HG03045 (cell line): ENCODE data around the gene SH3PXD2A.
"Not testable (repeated sequence)": the region's sequence is repeated elsewhere in the genome, so short reads cannot be mapped to it uniquely, and the experiment has no call there.

Experiments
- ATAC-seq: cut with Tn5 transposase; IDR thresholded peaks from one replicate; pipeline ENCODE4 v1.9.1; 2021; ENCODE audit warnings: mild to moderate bottlenecking, moderate library complexity; ENCODE audit not compliant: unreplicated experiment

SH3PXD2A gene

DNA sequence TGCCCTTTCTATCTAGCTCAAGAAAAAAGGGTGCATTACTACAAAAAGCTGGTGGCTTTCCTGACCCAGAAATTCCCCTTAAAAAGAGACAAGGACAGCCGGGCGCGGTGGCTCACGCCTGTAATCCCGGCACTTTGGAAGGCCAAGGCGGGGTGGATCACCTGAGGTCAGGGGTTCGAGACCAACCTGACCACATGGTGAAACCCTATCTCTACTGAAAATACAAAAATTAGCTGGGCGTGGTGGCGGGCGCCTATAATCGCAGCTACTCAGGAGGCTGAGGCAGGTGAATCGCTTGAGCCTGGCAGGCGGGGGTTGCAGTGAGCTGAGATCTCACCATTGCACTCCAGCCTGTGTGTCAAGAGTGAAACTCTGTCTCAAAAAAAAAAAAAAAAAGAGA, 82.5 kb downstream of the SH3PXD2A start:
- ATAC-seq = not testable (repeated sequence)

GRCh38 chr10:103772096-103772845, 83.1 kb downstream of the SH3PXD2A start:
- peak; percentile 71 for ATAC-seq

- no peak for ATAC-seq
Observed at GRCh38 chr10:103770139-103770538, 85.2 kb downstream of the SH3PXD2A start.

DNA sequence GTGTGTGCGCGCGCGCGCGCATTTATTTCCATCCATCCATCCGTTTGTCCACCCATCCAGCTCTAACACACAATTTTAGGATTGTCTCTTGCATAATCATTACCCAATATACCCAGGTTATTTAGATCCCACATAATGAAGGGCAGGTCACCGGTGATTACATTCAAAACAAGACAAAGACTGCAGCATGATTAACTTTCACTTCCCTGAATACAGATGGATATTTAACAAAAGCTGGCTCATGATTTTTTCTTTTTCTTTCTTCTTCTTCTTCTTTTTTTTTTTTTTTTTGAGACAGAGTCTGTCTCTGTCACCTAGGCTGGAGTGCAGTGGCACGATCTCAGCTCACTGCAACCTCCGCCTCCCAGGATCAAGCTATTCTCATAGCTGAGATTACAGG, 86.2 kb downstream of the SH3PXD2A start:
- ATAC-seq = no peak

DNA sequence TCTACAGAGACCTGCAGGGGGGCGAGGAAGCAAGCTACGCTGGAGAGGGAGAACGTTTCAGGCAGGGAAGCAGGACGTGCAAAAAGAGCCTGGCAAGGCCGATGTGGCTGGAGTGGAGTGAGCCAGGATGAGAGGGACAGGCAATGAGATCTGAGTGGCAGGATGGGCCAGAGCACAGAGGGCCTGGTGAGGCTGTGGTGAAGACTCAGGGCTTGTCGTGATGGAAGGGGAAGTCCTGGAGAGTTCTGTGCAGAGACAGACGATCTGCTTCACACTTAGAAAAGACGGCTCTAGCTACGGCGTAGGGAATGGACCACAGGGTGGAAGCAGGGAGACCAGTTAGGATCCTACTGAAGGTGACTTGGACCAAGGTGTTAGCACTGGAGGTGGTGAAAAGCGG, 87.0 kb downstream of the SH3PXD2A start:
- ATAC-seq = no peak

DNA sequence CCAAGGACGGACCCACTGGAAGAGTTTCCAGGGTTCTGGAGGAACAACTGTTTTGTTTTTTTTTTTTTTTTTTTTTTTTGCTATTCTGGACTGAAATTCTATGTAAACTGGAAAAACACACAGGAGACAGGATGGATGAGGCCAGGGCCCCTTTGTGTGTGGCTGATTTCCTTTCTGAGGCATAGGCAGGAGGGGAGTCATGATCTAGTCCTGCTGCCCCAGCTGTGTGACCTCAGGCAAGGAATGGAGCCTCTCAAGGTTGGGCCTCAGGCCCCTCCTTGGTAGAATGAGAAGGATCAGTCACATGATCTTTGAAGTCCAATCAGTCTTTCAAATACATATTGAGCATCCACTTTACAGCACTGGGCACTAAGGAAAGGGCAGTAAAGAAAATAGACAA, 87.6 kb downstream of the SH3PXD2A start:
- no peak for ATAC-seq

DNA sequence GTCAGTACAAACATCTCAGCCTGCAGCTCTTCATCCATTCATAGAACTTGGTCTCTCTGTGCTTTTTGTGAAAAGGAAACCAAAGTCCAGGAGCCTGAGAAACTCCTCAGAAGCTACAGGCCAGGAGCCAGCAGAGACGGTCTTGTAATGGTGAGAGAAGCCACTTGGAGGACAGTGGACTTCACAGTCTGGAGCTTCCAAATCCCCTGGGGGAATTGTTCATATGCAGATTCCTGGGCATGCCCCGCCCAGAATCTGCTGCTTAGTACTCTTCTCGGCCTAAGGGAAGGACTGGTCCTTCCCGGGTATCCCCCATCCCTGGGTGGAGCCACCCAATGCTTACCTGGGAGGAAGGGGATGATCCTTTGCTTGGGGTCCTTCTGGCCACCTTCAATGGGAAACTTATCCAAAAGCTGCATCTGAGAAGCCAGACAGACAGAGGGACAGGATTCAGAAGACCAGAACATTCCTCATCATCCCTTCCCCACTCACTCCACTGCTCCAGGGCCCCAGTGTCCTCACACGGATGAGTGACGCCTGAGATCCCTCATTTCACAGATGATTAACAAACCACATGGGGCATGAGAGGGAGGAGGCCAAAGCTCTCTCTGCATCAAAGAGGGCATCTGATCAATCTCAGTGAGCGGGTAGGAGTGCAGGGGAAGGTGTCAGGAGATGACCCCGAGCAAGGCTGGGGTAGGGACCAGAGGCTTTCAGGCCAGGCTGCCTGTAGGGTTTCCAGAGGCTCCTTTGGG, 88.4 kb downstream of the SH3PXD2A start:
- ATAC-seq = no peak

DNA sequence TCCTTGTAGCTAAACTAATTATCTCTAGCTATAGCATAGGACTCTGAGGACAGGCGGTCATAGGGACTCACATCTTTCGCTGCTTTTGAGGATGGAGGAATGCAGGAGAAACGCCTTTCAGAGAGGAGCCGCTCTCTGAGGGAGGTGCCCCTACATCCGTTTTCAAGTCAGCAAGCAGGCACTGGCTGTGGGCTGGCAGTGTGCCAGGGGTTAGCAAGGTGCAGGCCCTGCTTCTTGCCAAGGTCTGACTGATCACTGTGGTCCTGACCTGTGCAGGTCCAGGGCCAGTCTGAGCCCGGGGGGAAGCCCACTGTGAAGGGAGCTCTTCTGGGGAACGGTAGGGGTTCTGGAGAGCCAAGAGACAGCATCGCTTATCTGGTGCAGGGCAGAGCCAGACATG, 89.4 kb downstream of the SH3PXD2A start:
- no peak for ATAC-seq

DNA sequence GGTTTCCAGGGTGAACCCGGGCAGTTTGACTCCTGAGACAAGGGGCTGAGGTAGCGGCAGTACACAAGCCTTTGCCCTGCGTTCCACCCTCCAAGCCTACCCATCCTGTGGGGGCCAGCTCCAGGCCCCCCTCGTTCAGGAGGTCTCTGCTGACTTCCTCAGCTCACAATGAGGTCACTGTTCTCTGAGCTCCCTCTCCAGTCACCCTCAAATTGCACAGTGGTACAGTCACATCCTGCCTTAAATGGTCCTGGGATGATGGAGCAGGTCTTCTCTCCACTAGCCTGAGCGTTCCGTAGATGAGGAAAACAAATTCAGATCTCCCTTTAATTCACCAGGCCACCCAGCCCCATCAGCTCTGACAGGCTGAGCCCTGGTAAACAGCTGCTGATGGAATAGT, 90.2 kb downstream of the SH3PXD2A start:
- ATAC-seq = no peak

GRCh38 chr10:103764296-103765088, 90.9 kb downstream of the SH3PXD2A start:
- ATAC-seq = no peak

- ATAC-seq = no peak
Observed at GRCh38 chr10:103763374-103764202, 91.8 kb downstream of the SH3PXD2A start.

DNA sequence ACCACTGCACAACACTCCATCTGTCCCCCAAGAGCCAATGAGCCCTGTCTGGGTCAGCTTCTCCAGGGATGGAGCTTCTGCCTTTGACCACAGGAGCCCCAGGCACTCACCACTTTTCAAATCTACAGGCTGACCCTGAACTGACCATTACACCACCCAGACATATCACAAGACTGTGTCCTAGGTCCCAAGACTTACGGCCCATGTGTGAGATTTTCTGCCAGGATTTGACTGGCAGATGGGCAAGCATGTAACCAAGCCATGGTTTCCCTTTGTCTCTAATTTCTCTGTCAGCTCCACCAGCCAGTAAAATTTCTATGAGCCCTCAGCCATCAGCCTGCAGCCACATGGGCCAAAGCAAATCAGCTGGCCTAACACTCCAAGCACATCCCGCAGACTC, 92.5 kb downstream of the SH3PXD2A start:
- no peak for ATAC-seq

DNA sequence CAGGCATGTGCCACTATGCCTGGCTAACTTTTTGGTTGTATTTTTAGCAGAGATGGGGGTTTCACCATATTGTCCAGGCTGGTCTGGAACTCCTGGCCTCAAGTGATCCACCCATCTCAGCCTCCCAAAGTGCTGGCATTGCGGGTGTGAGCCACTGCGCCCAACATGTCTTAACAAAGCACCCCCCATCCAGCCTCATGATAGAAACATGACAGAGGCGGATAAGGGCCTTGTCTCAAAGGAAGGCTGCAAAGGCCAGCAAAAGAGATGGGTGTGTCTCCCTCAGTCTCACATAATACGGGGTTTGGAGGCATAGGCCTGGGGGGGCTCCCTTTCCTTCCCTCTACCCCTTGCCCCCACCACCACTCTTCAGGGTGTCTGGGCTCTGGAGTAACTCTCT, 93.2 kb downstream of the SH3PXD2A start:
- no peak for ATAC-seq

- ATAC-seq = no peak
Observed at GRCh38 chr10:103761075-103761920, 94.1 kb downstream of the SH3PXD2A start.

- ATAC-seq = not testable (repeated sequence)
Observed at GRCh38 chr10:103760233-103760632, 95.1 kb downstream of the SH3PXD2A start.

GRCh38 chr10:103759100-103759781, 96.1 kb downstream of the SH3PXD2A start:
- ATAC-seq = no peak

- ATAC-seq = no peak
Observed at GRCh38 chr10:103758294-103758681, 97.1 kb downstream of the SH3PXD2A start.

GRCh38 chr10:103757531-103758293, 97.7 kb downstream of the SH3PXD2A start:
- ATAC-seq = no peak
